Neural progenitor cell (in vitro differentiated cells): ENCODE measurements around the gene PITRM1.

Experiments
- CTCF ChIP-seq: fragments of 200-600 bp; sonication (generic); IDR thresholded peaks from 2 replicates; pipeline ENCODE4 v1.5.1; 2017; ENCODE audit warnings: antibody characterized with exemption, mild to moderate bottlenecking
- EZH2 ChIP-seq: fragments of 200-600 bp; sonication (generic); IDR thresholded peaks from 2 replicates; pipeline ENCODE4 v1.6.1; 2017; ENCODE audit warnings: antibody characterized with exemption, mild to moderate bottlenecking, moderate library complexity

- no peak for TF ChIP-seq CTCF
- no peak for TF ChIP-seq EZH2
Observed at GRCh38 chr10:3129581-3130340, 42.8 kb downstream of the PITRM1 start.
